ENCODE data around the gene PRR20B. TPM values are rescaled to one million over a fixed set of nuclear protein-coding genes. Genes with fewer than 3 reads are reported as not detected.
"Not testable (repeated sequence)": the region's sequence is repeated elsewhere in the genome, so short reads cannot be mapped to it uniquely, and the experiment has no call there.

The PRR20B gene
- total RNA-seq, 1 experiment from 2014 or later: not detected

- H3K4me1 ChIP-seq (replicated peaks; ENCODE audit: insufficient read depth): no peaks in the 10 kb centered on the region
- H3K27me3 ChIP-seq (ENCODE audit: insufficient read depth, low read depth): no peaks in the 10 kb centered on the region
- no peak for DNase-seq
- no peak overlapping the region for H3K4me3 ChIP-seq
- intact Hi-C loops (cut with micrococcal nuclease; ENCODE audit: unreplicated experiment): no loop called here
- H3F3A ChIP-seq (ENCODE audit: insufficient read depth, low read depth): no peaks in the 10 kb centered on the region
- no peaks in the 10 kb centered on the region for H3K36me3 ChIP-seq (ENCODE audit: low read depth)
- BruUV-seq (replicated peaks): no TSS peak
- H3K9me3 ChIP-seq (ENCODE audit: insufficient read depth, low read depth): no peaks in the 10 kb centered on the region
- H4K20me1 ChIP-seq (ENCODE audit: insufficient read depth): no peaks in the 10 kb centered on the region
- H3K79me2 ChIP-seq (ENCODE audit: low read depth): no peaks in the 10 kb centered on the region
- ChIA-PET POLR2A (ENCODE audit: unreplicated experiment) (no interaction called here), CTCF (no interaction called here)
- H3K27ac ChIP-seq: no peak overlapping the region
- no peak overlapping the region for H2AFZ ChIP-seq
- H3K4me2 ChIP-seq: no peak overlapping the region
- TF ChIP-seq EZH2 (IDR thresholded peaks at IDR 0.05; ENCODE audit: low read depth): no peak
- TF ChIP-seq CTCF (conservative IDR thresholded peaks at IDR 0.05): no peak
- no peaks in the 10 kb centered on the region for H3K9me2 ChIP-seq (ENCODE audit: insufficient read depth)
These were observed 8.3 kb upstream of the PRR20B start for GRCh38 chr13:57138988-57139387.

DNA sequence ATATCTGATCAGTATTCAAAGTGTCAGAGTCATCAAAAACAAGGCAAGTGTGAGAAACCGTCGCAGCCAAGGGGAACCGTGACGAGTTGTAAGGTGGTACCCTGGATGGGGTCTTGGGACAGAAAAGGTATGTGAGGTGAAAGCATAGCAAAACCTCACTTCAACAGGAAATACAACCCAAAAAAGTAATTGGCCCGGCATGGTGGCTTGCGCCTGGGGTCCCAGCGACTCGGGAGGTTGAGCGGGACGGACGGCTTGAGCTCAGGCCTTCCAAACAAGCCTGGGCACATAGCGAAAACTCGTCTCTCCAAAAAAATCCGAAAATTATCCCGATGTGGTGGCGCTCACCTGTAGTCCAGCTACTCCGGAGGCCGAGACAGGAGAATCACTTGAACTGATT lies 7.5 kb upstream of the PRR20B start:
- intact Hi-C loops (cut with micrococcal nuclease; ENCODE audit: unreplicated experiment); H3K27ac ChIP-seq; DNase-seq; H3K9me2 ChIP-seq (ENCODE audit: insufficient read depth); H2AFZ ChIP-seq; H3K79me2 ChIP-seq (ENCODE audit: low read depth); CTCF ChIA-PET; H3K4me3 ChIP-seq; H3K36me3 ChIP-seq (ENCODE audit: low read depth); H3K9me3 ChIP-seq (ENCODE audit: insufficient read depth, low read depth); H3K4me1 ChIP-seq (replicated peaks; ENCODE audit: insufficient read depth); H3F3A ChIP-seq (ENCODE audit: insufficient read depth, low read depth); H3K4me2 ChIP-seq; POLR2A ChIA-PET (ENCODE audit: unreplicated experiment); H3K27me3 ChIP-seq (ENCODE audit: insufficient read depth, low read depth); H4K20me1 ChIP-seq (ENCODE audit: insufficient read depth); BruUV-seq (replicated peaks): not testable (repeated sequence)

DNA sequence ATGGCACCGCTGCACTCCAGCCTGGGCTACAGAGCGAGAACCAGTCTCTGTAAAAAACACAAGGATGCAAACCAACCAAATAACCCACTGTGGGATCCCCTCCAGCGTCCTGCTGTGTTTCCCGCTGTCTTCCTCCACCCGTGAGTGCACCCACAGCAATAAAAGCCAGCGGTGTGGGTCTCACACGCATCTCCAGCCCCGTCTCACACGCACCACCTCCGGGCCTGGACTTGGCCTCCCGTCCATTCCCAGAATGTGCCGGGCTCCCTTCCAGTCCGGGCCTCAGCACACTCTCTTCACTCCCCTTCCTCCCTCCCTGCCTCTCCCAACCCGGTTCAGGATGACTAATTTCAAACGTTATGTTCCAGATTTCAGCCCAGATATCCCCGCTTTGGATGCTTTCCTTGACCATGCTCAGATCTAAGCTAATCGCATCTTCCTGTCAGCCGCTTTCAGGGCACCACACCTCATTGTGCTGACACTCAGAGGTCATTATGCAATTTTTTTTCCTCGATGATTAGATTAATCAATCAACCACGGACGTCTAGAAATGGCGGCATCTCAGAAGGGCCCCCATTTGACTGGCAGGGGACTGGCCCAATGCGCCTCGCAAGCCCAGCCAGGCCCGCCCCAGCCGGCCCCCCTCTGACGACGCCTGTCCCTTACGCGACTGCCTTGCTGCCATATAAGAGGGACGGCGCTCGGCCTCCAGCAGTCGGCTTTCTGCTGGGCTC lies 6.9 kb upstream of the PRR20B start, which contains the start of gene PRR20A:
Gene PRR20A (plus strand): TSS at position 684 of the 734 bp plus-strand sequence. CDS start 387 bp downstream, outside the sequence.
- intact Hi-C loops (cut with micrococcal nuclease; ENCODE audit: unreplicated experiment); H3K36me3 ChIP-seq (ENCODE audit: low read depth); POLR2A ChIA-PET (ENCODE audit: unreplicated experiment); H3K9me3 ChIP-seq (ENCODE audit: insufficient read depth, low read depth); H3K27ac ChIP-seq; H4K20me1 ChIP-seq (ENCODE audit: insufficient read depth); H2AFZ ChIP-seq; H3K9me2 ChIP-seq (ENCODE audit: insufficient read depth); H3K4me3 ChIP-seq; H3K4me2 ChIP-seq; BruUV-seq (replicated peaks); H3K27me3 ChIP-seq (ENCODE audit: insufficient read depth, low read depth); DNase-seq; H3K4me1 ChIP-seq (replicated peaks; ENCODE audit: insufficient read depth); H3K79me2 ChIP-seq (ENCODE audit: low read depth); CTCF ChIA-PET; H3F3A ChIP-seq (ENCODE audit: insufficient read depth, low read depth): not testable (repeated sequence)

- H3K79me2 ChIP-seq (ENCODE audit: low read depth); H2AFZ ChIP-seq; H3K27me3 ChIP-seq (ENCODE audit: insufficient read depth, low read depth); intact Hi-C loops (cut with micrococcal nuclease; ENCODE audit: unreplicated experiment); BruUV-seq (replicated peaks); H3K9me2 ChIP-seq (ENCODE audit: insufficient read depth); H3K4me2 ChIP-seq; H3K36me3 ChIP-seq (ENCODE audit: low read depth); POLR2A ChIA-PET (ENCODE audit: unreplicated experiment); H3K4me3 ChIP-seq; H4K20me1 ChIP-seq (ENCODE audit: insufficient read depth); H3K4me1 ChIP-seq (replicated peaks; ENCODE audit: insufficient read depth); H3F3A ChIP-seq (ENCODE audit: insufficient read depth, low read depth); CTCF ChIA-PET; DNase-seq; H3K9me3 ChIP-seq (ENCODE audit: insufficient read depth, low read depth); H3K27ac ChIP-seq: not testable (repeated sequence)
These were observed 818 bp downstream of the PRR20B start for GRCh38 chr13:57148106-57148505.

DNA sequence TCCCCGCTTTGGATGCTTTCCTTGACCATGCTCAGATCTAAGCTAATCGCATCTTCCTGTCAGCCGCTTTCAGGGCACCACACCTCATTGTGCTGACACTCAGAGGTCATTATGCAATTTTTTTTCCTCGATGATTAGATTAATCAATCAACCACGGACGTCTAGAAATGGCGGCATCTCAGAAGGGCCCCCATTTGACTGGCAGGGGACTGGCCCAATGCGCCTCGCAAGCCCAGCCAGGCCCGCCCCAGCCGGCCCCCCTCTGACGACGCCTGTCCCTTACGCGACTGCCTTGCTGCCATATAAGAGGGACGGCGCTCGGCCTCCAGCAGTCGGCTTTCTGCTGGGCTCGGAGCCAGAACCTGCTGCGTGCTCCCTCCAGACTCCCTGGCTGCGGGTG lies 6.5 kb downstream of the PRR20B start, which contains the start of gene PRR20C:
Gene PRR20C (plus strand): TSS at position 301 of the 400 bp plus-strand sequence. CDS start 387 bp downstream, outside the sequence.
- H3K27ac ChIP-seq; intact Hi-C loops (cut with micrococcal nuclease; ENCODE audit: unreplicated experiment); H3K4me3 ChIP-seq; H4K20me1 ChIP-seq (ENCODE audit: insufficient read depth); CTCF ChIA-PET; H3K79me2 ChIP-seq (ENCODE audit: low read depth); H3F3A ChIP-seq (ENCODE audit: insufficient read depth, low read depth); H3K27me3 ChIP-seq (ENCODE audit: insufficient read depth, low read depth); H3K9me3 ChIP-seq (ENCODE audit: insufficient read depth, low read depth); H2AFZ ChIP-seq; H3K4me2 ChIP-seq; DNase-seq; H3K36me3 ChIP-seq (ENCODE audit: low read depth); H3K9me2 ChIP-seq (ENCODE audit: insufficient read depth); POLR2A ChIA-PET (ENCODE audit: unreplicated experiment); BruUV-seq (replicated peaks); H3K4me1 ChIP-seq (replicated peaks; ENCODE audit: insufficient read depth): not testable (repeated sequence)

GRCh38 chr13:57160332-57160731 lies 13.0 kb downstream of the PRR20B start, which contains the start of gene PRR20D:
Gene PRR20D (plus strand): TSS chr13:57160632. CDS start chr13:57161019, 387 bp downstream.
- H3K27me3 ChIP-seq (ENCODE audit: insufficient read depth, low read depth); H3K4me2 ChIP-seq; H2AFZ ChIP-seq; BruUV-seq (replicated peaks); H4K20me1 ChIP-seq (ENCODE audit: insufficient read depth); H3K27ac ChIP-seq; H3K9me3 ChIP-seq (ENCODE audit: insufficient read depth, low read depth); H3K36me3 ChIP-seq (ENCODE audit: low read depth); intact Hi-C loops (cut with micrococcal nuclease; ENCODE audit: unreplicated experiment); H3F3A ChIP-seq (ENCODE audit: insufficient read depth, low read depth); CTCF ChIA-PET; H3K79me2 ChIP-seq (ENCODE audit: low read depth); H3K9me2 ChIP-seq (ENCODE audit: insufficient read depth); H3K4me1 ChIP-seq (replicated peaks; ENCODE audit: insufficient read depth); H3K4me3 ChIP-seq; POLR2A ChIA-PET (ENCODE audit: unreplicated experiment); DNase-seq: not testable (repeated sequence)

All from PC-9 (cell line).